Neural progenitor cell (in vitro differentiated cells): Measurements from ENCODE around the gene COMTD1.
"Not testable (repeated sequence)": the region's sequence is repeated elsewhere in the genome, so short reads cannot be mapped to it uniquely, and the experiment has no call there.

Experiments
- CTCF ChIP-seq: fragments of 200-600 bp; sonication (generic); IDR thresholded peaks from 2 replicates; pipeline ENCODE4 v1.5.1; 2017; ENCODE audit warnings: antibody characterized with exemption, mild to moderate bottlenecking
- EZH2 ChIP-seq: fragments of 200-600 bp; sonication (generic); IDR thresholded peaks from 2 replicates; pipeline ENCODE4 v1.6.1; 2017; ENCODE audit warnings: antibody characterized with exemption, mild to moderate bottlenecking, moderate library complexity
- EZH2phosphoT487 ChIP-seq: fragments of 200-600 bp; sonication (generic); IDR thresholded peaks from 2 replicates; pipeline ENCODE4 v1.6.1; 2017; ENCODE audit warnings: antibody characterized with exemption

GRCh38 chr10:75221492-75221891, 14.3 kb downstream of the COMTD1 start:
- not testable (repeated sequence) for TF ChIP-seq CTCF, EZH2phosphoT487, EZH2
